ENCODE results near the gene PCDHGA5.
"Not testable (repeated sequence)": the region's sequence is repeated elsewhere in the genome, so short reads cannot be mapped to it uniquely, and the experiment has no call there.

PCDHGA5 gene

GRCh38 chr5:141371572-141372475 is 7.9 kb downstream of the PCDHGA5 start:
- Histone ChIP-seq H3K27me3 (ENCODE audit: insufficient read depth, poor library complexity, severe bottlenecking) (no peaks in the 10 kb centered on the region), H3K27ac (replicated peaks) (no peak overlapping the region), H3K4me3 (replicated peaks; ENCODE audit: insufficient read depth, low read length) (no peak overlapping the region)
- TF ChIP-seq GABPA (IDR thresholded peaks at IDR 0.05; ENCODE audit: low read depth) (no peak), CTCF (IDR thresholded peaks at IDR 0.05; ENCODE audit: insufficient read depth, low read length) (no peak), SPI1 (IDR thresholded peaks at IDR 0.05; ENCODE audit: borderline replicate concordance, low read depth) (no peak), REST (IDR thresholded peaks at IDR 0.05; ENCODE audit: insufficient replicate concordance, low read depth) (no peak), POLR2AphosphoS5 (IDR thresholded peaks at IDR 0.05; ENCODE audit: low read depth) (no peak)
- no peak for DNase-seq (ENCODE audit: low read depth in 1 of 2, low spot score in 1 of 2)

GRCh38 chr5:141373673-141374317 is 9.8 kb downstream of the PCDHGA5 start, which contains the start of gene PCDHGA6:
Gene PCDHGA6, plus strand, starts transcription at chr5:141373891. Its CDS starts 193 bp downstream, at chr5:141374084.
- Histone ChIP-seq H3K27ac (replicated peaks) (no peak within 1 kb of the TSS), H3K4me3 (replicated peaks; ENCODE audit: insufficient read depth, low read length) (no peak within 1 kb of the TSS), H3K27me3 (ENCODE audit: insufficient read depth, poor library complexity, severe bottlenecking) (no peaks in the 10 kb centered on the region)
- DNase-seq (ENCODE audit: low read depth in 1 of 2, low spot score in 1 of 2): no peak
- TF ChIP-seq POLR2AphosphoS5 (IDR thresholded peaks at IDR 0.05; ENCODE audit: low read depth): no peak
- TF ChIP-seq SPI1 (IDR thresholded peaks at IDR 0.05; ENCODE audit: borderline replicate concordance, low read depth): no peak
- TF ChIP-seq CTCF (IDR thresholded peaks at IDR 0.05; ENCODE audit: insufficient read depth, low read length): no peak
- no peak for TF ChIP-seq REST (IDR thresholded peaks at IDR 0.05; ENCODE audit: insufficient replicate concordance, low read depth)
- no peak for TF ChIP-seq GABPA (IDR thresholded peaks at IDR 0.05; ENCODE audit: low read depth)

- TF ChIP-seq SPI1 (IDR thresholded peaks at IDR 0.05; ENCODE audit: borderline replicate concordance, low read depth) (no peak), REST (IDR thresholded peaks at IDR 0.05; ENCODE audit: insufficient replicate concordance, low read depth) (no peak), POLR2AphosphoS5 (IDR thresholded peaks at IDR 0.05; ENCODE audit: low read depth) (no peak), GABPA (IDR thresholded peaks at IDR 0.05; ENCODE audit: low read depth) (no peak), CTCF (IDR thresholded peaks at IDR 0.05; ENCODE audit: insufficient read depth, low read length) (no peak)
- Histone ChIP-seq H3K27me3 (ENCODE audit: insufficient read depth, poor library complexity, severe bottlenecking) (no peaks in the 10 kb centered on the region), H3K4me3 (replicated peaks; ENCODE audit: insufficient read depth, low read length) (no peak overlapping the region), H3K27ac (replicated peaks) (no peak overlapping the region)
- DNase-seq (ENCODE audit: low read depth in 1 of 2, low spot score in 1 of 2): no peak
These were observed 10.7 kb downstream of the PCDHGA5 start for GRCh38 chr5:141374627-141375026.

GRCh38 chr5:141375444-141376155 is 11.6 kb downstream of the PCDHGA5 start:
- not testable (repeated sequence) for H3K27ac ChIP-seq (replicated peaks); DNase-seq (ENCODE audit: low read depth in 1 of 2, low spot score in 1 of 2); H3K27me3 ChIP-seq (ENCODE audit: insufficient read depth, poor library complexity, severe bottlenecking); H3K4me3 ChIP-seq (replicated peaks; ENCODE audit: insufficient read depth, low read length)
